ENCODE measurements around the gene TIGD1.

GRCh38 chr2:232568161-232568560, 17.8 kb upstream of the TIGD1 start:
- no peak for TF ChIP-seq POLR2A (IDR thresholded peaks at IDR 0.05)
- TF ChIP-seq CTCF (IDR thresholded peaks at IDR 0.05 in 8 of 11, conservative IDR thresholded peaks at IDR 0.05 in 3 of 11): no peak

Data from spleen (tissue), 7 donors.